GM18526 (cell line): ENCODE results near the gene ZNF70.

Experiments used
- POLR2A ChIP-seq: IDR thresholded peaks from 3 replicates; pipeline ENCODE4 v1.6.1; 2011; ENCODE audit not compliant: insufficient read length; ENCODE audit errors: extremely low read depth

ZNF70 gene

GRCh38 chr22:23782703-23783102 lies 31.8 kb upstream of the ZNF70 start:
- TF ChIP-seq POLR2A, result no peak

GRCh38 chr22:23782252-23782651 lies 31.3 kb upstream of the ZNF70 start:
- no peak for TF ChIP-seq POLR2A

GRCh38 chr22:23781511-23782183 lies 30.7 kb upstream of the ZNF70 start:
- TF ChIP-seq POLR2A, result no peak

GRCh38 chr22:23781065-23781464 lies 30.2 kb upstream of the ZNF70 start:
- no peak for TF ChIP-seq POLR2A

- no peak for TF ChIP-seq POLR2A
Measured at GRCh38 chr22:23780146-23780748, 29.3 kb upstream of the ZNF70 start.

- TF ChIP-seq POLR2A, result no peak
Measured at GRCh38 chr22:23779731-23780130, 28.8 kb upstream of the ZNF70 start.

GRCh38 chr22:23779083-23779482 lies 28.2 kb upstream of the ZNF70 start:
- TF ChIP-seq POLR2A, result no peak

GRCh38 chr22:23778577-23778900 lies 27.6 kb upstream of the ZNF70 start:
- no peak for TF ChIP-seq POLR2A

- TF ChIP-seq POLR2A, result no peak
Measured at GRCh38 chr22:23777776-23778576, 27.1 kb upstream of the ZNF70 start.

GRCh38 chr22:23775779-23776375 lies 25.0 kb upstream of the ZNF70 start:
- no peak for TF ChIP-seq POLR2A

GRCh38 chr22:23774922-23775436 lies 24.1 kb upstream of the ZNF70 start:
- no peak for TF ChIP-seq POLR2A

GRCh38 chr22:23774114-23774921 lies 23.4 kb upstream of the ZNF70 start:
- TF ChIP-seq POLR2A, result no peak

GRCh38 chr22:23773483-23774113 lies 22.7 kb upstream of the ZNF70 start:
- no peak for TF ChIP-seq POLR2A

GRCh38 chr22:23772649-23773473 lies 21.9 kb upstream of the ZNF70 start, which contains the start of gene MMP11:
TSS of gene MMP11 (plus strand) at chr22:23772849. CDS start at chr22:23772871, 22 bp downstream.
- TF ChIP-seq POLR2A, result no peak

GRCh38 chr22:23772315-23772648 lies 21.4 kb upstream of the ZNF70 start:
- TF ChIP-seq POLR2A, result no peak
